GM12878 (cell line): Measurements from ENCODE around the gene TEPSIN. TPM values are rescaled to one million over a fixed set of nuclear protein-coding genes. Genes with fewer than 3 reads are reported as not detected.

Experiments used
- ATAC-seq: fragments of 200-7000 bp; cut with Tn5 transposase; 3 replicates; pipeline ENCODE4 v1.9.1; 2020; ENCODE audit warnings: mild to moderate bottlenecking, moderate library complexity
- BruUV-seq: library from RNA; stranded (reverse); fragments of 400-500 nt; replicated peaks from 2 replicates; lab custom pipeline; 2021; lab: Mats Ljungman, UMichigan
- CTCF ChIA-PET: fragments of 300-600 bp; sonication (Branson Sonifier 250); formaldehyde crosslinking; extraction: SDS; loops from one replicate; lab custom pipeline; 2021; ENCODE audit warnings: inconsistent platforms; lab: Yijun Ruan, JAX
- POLR2A ChIA-PET: fragments of 350-600 bp; formaldehyde crosslinking; extraction: SDS; loops from one replicate; lab custom pipeline; 2021; ENCODE audit warnings: inconsistent platforms; lab: Charles Lee
- RAD21 ChIA-PET: fragments of 300-600 bp; sonication (Branson Sonifier 250); formaldehyde crosslinking; loops from one replicate; lab custom pipeline; 2023; ENCODE audit warnings: antibody characterized with exemption; ENCODE audit not compliant: unreplicated experiment; lab: Charles Lee
- SMC1A ChIA-PET: fragments of 300-600 bp; sonication (Branson Sonifier 250); formaldehyde crosslinking; loops from one replicate; lab custom pipeline; 2023; ENCODE audit not compliant: unreplicated experiment, uncharacterized antibody; lab: Charles Lee
- DNase-seq: peaks from one replicate; pipeline ENCODE4 v3.0.0-alpha.2; 2011; ENCODE audit warnings: low read depth, low spot score
- FAIRE-seq: peaks from 3 replicates; lab custom pipeline; 2011; peaks lifted over from hg19 to GRCh38; lab: Jason Lieb, UNC
- H2AFZ ChIP-seq: 2 replicates; pipeline ENCODE4 v1.6.0; 2011; ENCODE audit warnings: low read depth, low read length, control low read depth; ENCODE audit not compliant: control insufficient read depth
- H3K27ac ChIP-seq: 2 replicates; pipeline ENCODE4 v1.5.1; 2011; ENCODE audit warnings: control low read depth; ENCODE audit not compliant: control insufficient read depth, insufficient read depth
- H3K27me3 ChIP-seq, 2 experiments: replicated peaks in 1 of 2; 2 replicates each; pipeline versions ENCODE4 v1.6.0 to v1.6.1; 2011; ENCODE audit warnings: low read length in 1 of 2; ENCODE audit not compliant: control insufficient read depth in 2 of 2, insufficient read depth in 2 of 2
- H3K36me3 ChIP-seq, 2 experiments: 2 replicates each; pipeline ENCODE4 v1.5.1; 2011; ENCODE audit warnings: low read length in 1 of 2; ENCODE audit not compliant: control insufficient read depth in 2 of 2, insufficient read depth in 2 of 2
- H3K4me1 ChIP-seq: 2 replicates; pipeline ENCODE4 v1.6.1; 2011; ENCODE audit warnings: mild to moderate bottlenecking, low read length, moderate library complexity, mixed read lengths; ENCODE audit not compliant: control insufficient read depth, insufficient read depth
- H3K4me2 ChIP-seq: 2 replicates; pipeline ENCODE4 v1.6.0; 2011; ENCODE audit warnings: control low read depth; ENCODE audit not compliant: control insufficient read depth, insufficient read depth
- H3K4me3 ChIP-seq: fragments of 200-600 bp; sonication (generic); 2 replicates; pipeline ENCODE4 v1.5.1; 2016
- H3K79me2 ChIP-seq: 2 replicates; pipeline ENCODE4 v1.6.0; 2011; ENCODE audit warnings: low read length; ENCODE audit not compliant: control insufficient read depth, insufficient read depth
- H3K9ac ChIP-seq: 2 replicates; pipeline ENCODE4 v1.8.0; 2011; ENCODE audit warnings: low read length, control low read depth, mixed read lengths; ENCODE audit not compliant: control insufficient read depth, insufficient read depth
- H3K9me3 ChIP-seq: replicated peaks from 3 replicates; pipeline ENCODE4 v1.5.1; 2011; ENCODE audit warnings: mild to moderate bottlenecking, low read length; ENCODE audit not compliant: control insufficient read depth, insufficient read depth
- H4K20me1 ChIP-seq: 2 replicates; pipeline ENCODE4 v1.6.0; 2011; ENCODE audit not compliant: control insufficient read depth, insufficient read depth
- ASH2L ChIP-seq: fragments of 300-600, 200-600 bp; sonication (generic); IDR thresholded peaks from 2 replicates; pipeline ENCODE4 v1.6.1; 2017; ENCODE audit warnings: low read depth, mild to moderate bottlenecking, borderline replicate concordance
- BHLHE40 ChIP-seq, 2 experiments: fragments of 450-650 bp in 1 of 2; IDR thresholded peaks; 2 replicates each; pipeline ENCODE4 v1.6.1; 2011 to 2017; ENCODE audit warnings: low read depth in 2 of 2, borderline replicate concordance in 1 of 2, improper control_type of control experiment in 1 of 2, low read length in 1 of 2, mild to moderate bottlenecking in 1 of 2
- ESRRA ChIP-seq: IDR thresholded peaks from 2 replicates; pipeline ENCODE4 v1.6.1; 2012; ENCODE audit warnings: mild to moderate bottlenecking, low read length, improper control_type of control experiment
- IKZF2 ChIP-seq, 2 experiments: fragments of 450-650 bp; IDR thresholded peaks; 2 replicates each; pipeline ENCODE4 v1.6.1; 2017; ENCODE audit warnings: mild to moderate bottlenecking in 2 of 2, moderate library complexity in 2 of 2
- JUND ChIP-seq: IDR thresholded peaks from 2 replicates; pipeline ENCODE4 v1.6.1; 2012; ENCODE audit warnings: low read depth, mild to moderate bottlenecking, low read length, improper control_type of control experiment, moderate library complexity
- MXI1 ChIP-seq: fragments of 150-350 bp; IDR thresholded peaks from 2 replicates; pipeline ENCODE4 v1.6.1; 2011; ENCODE audit warnings: low read depth, mild to moderate bottlenecking, inconsistent platforms, low read length, improper control_type of control experiment
- SPI1 ChIP-seq: IDR thresholded peaks from 2 replicates; pipeline ENCODE4 v1.6.1; 2011; ENCODE audit warnings: low read depth, mild to moderate bottlenecking, low read length, moderate library complexity, borderline replicate concordance; ENCODE audit not compliant: insufficient read depth
- STAT3 ChIP-seq: IDR thresholded peaks from 2 replicates; pipeline ENCODE4 v1.6.1; 2011; ENCODE audit warnings: low read depth, low read length, improper control_type of control experiment
- TARDBP ChIP-seq: IDR thresholded peaks from 2 replicates; pipeline ENCODE4 v1.6.1; 2016; ENCODE audit warnings: borderline replicate concordance
- ZBTB4 ChIP-seq: fragments of 450-650 bp; formaldehyde crosslinking; IDR thresholded peaks from 2 replicates; pipeline ENCODE4 v1.4.0; 2022; ENCODE audit warnings: mild to moderate bottlenecking, moderate library complexity
- ZNF622 ChIP-seq: fragments of 450-650 bp; IDR thresholded peaks from 2 replicates; pipeline ENCODE4 v1.6.1; 2017; ENCODE audit warnings: mild to moderate bottlenecking, inconsistent platforms
- WGBS: methylation state at CpG from one replicate; pipeline ENCODE4 v1.1.6; 2016; ENCODE audit warnings: low lambda C conversion rate; ENCODE audit not compliant: insufficient replicate concordance, insufficient coverage; ENCODE audit errors: missing lambda C conversion rate; 5-methylcytosine and 5-hydroxymethylcytosine counted together
- in situ Hi-C: fragments of 300-500 bp; cut with MboI; formaldehyde crosslinking; loops from 9 replicates; pipeline ENCODE4 v1.14.3; 2018; ENCODE audit warnings: mixed read lengths
- intact Hi-C: fragments of 100-400 bp; cut with micrococcal nuclease; formaldehyde crosslinking; loops from one replicate; pipeline ENCODE4 v1.14.2; 2022; ENCODE audit not compliant: unreplicated experiment
- polyA plus RNA-seq, 11 experiments: library from polyadenylated mRNA; depleted of rRNA in 4 of 11; unstranded in 6 of 11; stranded (reverse) in 5 of 11; fragments of >200 nt; fragmentation: Nextera tagmentation in 4 of 11; fragmentation: Illumina TruSeq in 1 of 11; extraction: Ambion mirVana in 4 of 11; extraction: Trizol in 1 of 11; gene quantifications; 1 replicate in 1 of 11; 2 replicates in 10 of 11; pipeline versions ENCODE4 v1.2.1 to v1.2.3, GENCODE V29; 2011 to 2016; ENCODE audit warnings: inconsistent platforms in 2 of 11, missing spikeins in 2 of 11, low read depth in 1 of 11
- total RNA-seq, 4 experiments: library from RNA; depleted of rRNA in 3 of 4; stranded (reverse); fragments of >200 nt in 3 of 4; fragmentation: Illumina TruSeq in 1 of 4; extraction: Trizol in 1 of 4; gene quantifications; 2 replicates each; pipeline versions ENCODE4 v1.2.1 to v1.2.3, GENCODE V29; 2013 to 2021
- TF ChIP-seq, protein P1 (sequence below): IDR thresholded peaks from 2 replicates; pipeline ENCODE4 v1.6.1; 2011; ENCODE audit warnings: low read depth, low read length, improper control_type of control experiment, borderline replicate concordance
- TF ChIP-seq, protein P2 (sequence below): fragments of 450-650 bp; IDR thresholded peaks from 2 replicates; pipeline ENCODE4 v1.6.1; 2017; ENCODE audit warnings: low read depth, mild to moderate bottlenecking, moderate library complexity
- TF ChIP-seq, protein P3 (sequence below): fragments of 450-650 bp; formaldehyde crosslinking; IDR thresholded peaks from 2 replicates; pipeline ENCODE4 v1.4.0; 2020; ENCODE audit warnings: mild to moderate bottlenecking, moderate library complexity

The TEPSIN gene
- total and polyA plus RNA-seq, 10 of the 15 experiments (the other 5 are each of a cell fraction or from before 2014, with no cell fraction given), result 0.87 to 36.7 (median 5.3) TPM

DNA sequence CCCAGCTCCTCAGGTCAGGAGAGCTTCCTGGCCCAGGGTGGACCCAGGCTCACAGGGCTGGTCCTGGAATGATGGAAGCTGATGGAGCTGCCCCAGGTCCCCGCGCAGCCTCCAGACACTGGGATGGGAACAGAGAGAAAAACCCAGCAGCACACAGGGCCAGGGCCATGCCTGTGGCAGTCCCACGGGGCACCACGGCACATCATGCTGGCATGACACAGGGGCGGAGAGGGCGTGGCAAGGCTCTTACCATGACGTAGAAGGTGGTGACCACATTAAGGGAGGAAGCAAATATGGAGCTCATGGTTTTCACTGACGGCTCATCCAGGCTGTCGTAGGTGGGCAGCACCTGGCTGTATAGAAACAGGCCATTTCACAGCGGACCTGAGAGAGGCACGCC lies 37.9 kb upstream of the TEPSIN start (continued):
- TF ChIP-seq ZBTB4, result no peak

GRCh38 chr17:81274471-81274855 lies 35.6 kb upstream of the TEPSIN start:
- no peak overlapping the region for H3K27ac ChIP-seq
- in situ Hi-C loops, result no loop called here
- POLR2A ChIA-PET, result no interaction called here
- CTCF ChIA-PET, result no interaction called here
- H4K20me1 ChIP-seq, result no peaks in the 10 kb centered on the region
- ATAC-seq, result no peak
- no peak overlapping the region for H3K4me3 ChIP-seq
- H3K9ac ChIP-seq, result no peak overlapping the region
- no peak for FAIRE-seq
- 97% methylated on average over 14 of the region's 14 CpGs for WGBS
- no peaks in the 10 kb centered on the region for H3K27me3 ChIP-seq
- no peak for DNase-seq
- no peaks in the 10 kb centered on the region for H3K4me1 ChIP-seq
- peaks cover 16 to 18% of the 10 kb centered on the region in 2 experiments; a peak in 3 of 4 replicates for H3K36me3 ChIP-seq
- H2AFZ ChIP-seq, result no peak overlapping the region
- SMC1A ChIA-PET, result no interaction called here
- H3K4me2 ChIP-seq, result no peak overlapping the region
- no peaks in the 10 kb centered on the region for H3K9me3 ChIP-seq
- BruUV-seq, result no TSS peak
- RAD21 ChIA-PET, result no interaction called here
- intact Hi-C loops, result no loop called here
- no peaks in the 10 kb centered on the region for H3K79me2 ChIP-seq
- TF ChIP-seq JUND (no peak), ASH2L (no peak), MXI1 (no peak), IKZF2 (IDR thresholded peaks at IDR 0.05) (no peak), ZNF622 (no peak), TARDBP (no peak), BHLHE40 (IDR thresholded peaks at IDR 0.05; ENCODE audit: borderline replicate concordance in 1 of 2, low read depth in 2 of 2, low read length in 1 of 2) (no peak), ESRRA (no peak), SPI1 (no peak), STAT3 (no peak)
- TF ChIP-seq, protein P1, sequence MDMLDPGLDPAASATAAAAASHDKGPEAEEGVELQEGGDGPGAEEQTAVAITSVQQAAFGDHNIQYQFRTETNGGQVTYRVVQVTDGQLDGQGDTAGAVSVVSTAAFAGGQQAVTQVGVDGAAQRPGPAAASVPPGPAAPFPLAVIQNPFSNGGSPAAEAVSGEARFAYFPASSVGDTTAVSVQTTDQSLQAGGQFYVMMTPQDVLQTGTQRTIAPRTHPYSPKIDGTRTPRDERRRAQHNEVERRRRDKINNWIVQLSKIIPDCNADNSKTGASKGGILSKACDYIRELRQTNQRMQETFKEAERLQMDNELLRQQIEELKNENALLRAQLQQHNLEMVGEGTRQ, result no peak
- TF ChIP-seq, protein P2, sequence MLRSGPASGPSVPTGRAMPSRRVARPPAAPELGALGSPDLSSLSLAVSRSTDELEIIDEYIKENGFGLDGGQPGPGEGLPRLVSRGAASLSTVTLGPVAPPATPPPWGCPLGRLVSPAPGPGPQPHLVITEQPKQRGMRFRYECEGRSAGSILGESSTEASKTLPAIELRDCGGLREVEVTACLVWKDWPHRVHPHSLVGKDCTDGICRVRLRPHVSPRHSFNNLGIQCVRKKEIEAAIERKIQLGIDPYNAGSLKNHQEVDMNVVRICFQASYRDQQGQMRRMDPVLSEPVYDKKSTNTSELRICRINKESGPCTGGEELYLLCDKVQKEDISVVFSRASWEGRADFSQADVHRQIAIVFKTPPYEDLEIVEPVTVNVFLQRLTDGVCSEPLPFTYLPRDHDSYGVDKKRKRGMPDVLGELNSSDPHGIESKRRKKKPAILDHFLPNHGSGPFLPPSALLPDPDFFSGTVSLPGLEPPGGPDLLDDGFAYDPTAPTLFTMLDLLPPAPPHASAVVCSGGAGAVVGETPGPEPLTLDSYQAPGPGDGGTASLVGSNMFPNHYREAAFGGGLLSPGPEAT, result no peak
- TF ChIP-seq, protein P3, sequence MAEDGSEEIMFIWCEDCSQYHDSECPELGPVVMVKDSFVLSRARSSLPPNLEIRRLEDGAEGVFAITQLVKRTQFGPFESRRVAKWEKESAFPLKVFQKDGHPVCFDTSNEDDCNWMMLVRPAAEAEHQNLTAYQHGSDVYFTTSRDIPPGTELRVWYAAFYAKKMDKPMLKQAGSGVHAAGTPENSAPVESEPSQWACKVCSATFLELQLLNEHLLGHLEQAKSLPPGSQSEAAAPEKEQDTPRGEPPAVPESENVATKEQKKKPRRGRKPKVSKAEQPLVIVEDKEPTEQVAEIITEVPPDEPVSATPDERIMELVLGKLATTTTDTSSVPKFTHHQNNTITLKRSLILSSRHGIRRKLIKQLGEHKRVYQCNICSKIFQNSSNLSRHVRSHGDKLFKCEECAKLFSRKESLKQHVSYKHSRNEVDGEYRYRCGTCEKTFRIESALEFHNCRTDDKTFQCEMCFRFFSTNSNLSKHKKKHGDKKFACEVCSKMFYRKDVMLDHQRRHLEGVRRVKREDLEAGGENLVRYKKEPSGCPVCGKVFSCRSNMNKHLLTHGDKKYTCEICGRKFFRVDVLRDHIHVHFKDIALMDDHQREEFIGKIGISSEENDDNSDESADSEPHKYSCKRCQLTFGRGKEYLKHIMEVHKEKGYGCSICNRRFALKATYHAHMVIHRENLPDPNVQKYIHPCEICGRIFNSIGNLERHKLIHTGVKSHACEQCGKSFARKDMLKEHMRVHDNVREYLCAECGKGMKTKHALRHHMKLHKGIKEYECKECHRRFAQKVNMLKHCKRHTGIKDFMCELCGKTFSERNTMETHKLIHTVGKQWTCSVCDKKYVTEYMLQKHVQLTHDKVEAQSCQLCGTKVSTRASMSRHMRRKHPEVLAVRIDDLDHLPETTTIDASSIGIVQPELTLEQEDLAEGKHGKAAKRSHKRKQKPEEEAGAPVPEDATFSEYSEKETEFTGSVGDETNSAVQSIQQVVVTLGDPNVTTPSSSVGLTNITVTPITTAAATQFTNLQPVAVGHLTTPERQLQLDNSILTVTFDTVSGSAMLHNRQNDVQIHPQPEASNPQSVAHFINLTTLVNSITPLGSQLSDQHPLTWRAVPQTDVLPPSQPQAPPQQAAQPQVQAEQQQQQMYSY (CRISPR knock-in tag), result no peak
